T-helper 22 cell (primary cell): ENCODE data around the gene NUBP1.
A peak's percentile ranks its signal among the peaks of the same experiment; 100 is the strongest.
"Not testable (repeated sequence)": the region's sequence is repeated elsewhere in the genome, so short reads cannot be mapped to it uniquely, and the experiment has no call there.

Experiments
- DNase-seq: peaks from one replicate; pipeline ENCODE4 v3.0.0-alpha.2; 2020; ENCODE audit warnings: low read depth

The NUBP1 gene

DNA sequence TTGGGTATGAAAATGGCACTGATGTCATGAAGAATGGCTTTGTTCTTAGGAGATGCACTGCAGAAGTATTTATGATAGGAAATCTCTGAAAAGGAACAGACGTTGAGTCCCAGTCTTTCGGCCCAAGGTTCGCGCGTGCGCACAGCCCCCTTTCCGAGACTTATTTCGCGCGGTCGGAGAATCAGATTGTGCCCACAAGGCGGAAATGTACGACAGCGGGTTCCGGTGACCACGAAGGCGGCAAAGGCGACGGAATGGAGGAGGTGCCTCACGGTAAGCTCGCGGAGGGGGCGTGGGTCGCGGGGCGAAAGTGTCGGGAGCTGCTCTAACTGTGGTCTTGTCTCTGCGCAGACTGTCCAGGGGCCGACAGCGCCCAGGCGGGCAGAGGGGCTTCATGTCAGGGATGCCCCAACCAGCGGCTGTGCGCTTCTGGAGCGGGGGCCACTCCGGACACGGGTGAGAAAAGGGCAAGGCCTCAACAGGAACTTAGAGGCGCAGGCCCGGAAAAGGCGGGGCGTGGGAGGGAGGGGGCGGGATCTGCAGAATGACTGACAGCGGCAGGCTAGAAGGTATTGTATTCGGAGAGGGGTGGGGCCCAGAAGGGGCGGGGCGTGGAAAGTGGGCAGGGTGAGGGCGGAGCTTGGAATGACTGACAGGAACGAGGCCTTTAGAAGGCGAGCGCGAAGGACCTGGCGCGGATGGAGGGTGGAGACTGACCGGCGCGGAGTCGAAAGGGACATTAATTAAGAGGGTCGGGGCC is at the start of gene NUBP1:
Gene NUBP1, plus strand, starts transcription at position 233 of the 760 bp plus-strand sequence. Its CDS starts 22 bp downstream, at position 255.
- peak; percentile 96 for DNase-seq

DNA sequence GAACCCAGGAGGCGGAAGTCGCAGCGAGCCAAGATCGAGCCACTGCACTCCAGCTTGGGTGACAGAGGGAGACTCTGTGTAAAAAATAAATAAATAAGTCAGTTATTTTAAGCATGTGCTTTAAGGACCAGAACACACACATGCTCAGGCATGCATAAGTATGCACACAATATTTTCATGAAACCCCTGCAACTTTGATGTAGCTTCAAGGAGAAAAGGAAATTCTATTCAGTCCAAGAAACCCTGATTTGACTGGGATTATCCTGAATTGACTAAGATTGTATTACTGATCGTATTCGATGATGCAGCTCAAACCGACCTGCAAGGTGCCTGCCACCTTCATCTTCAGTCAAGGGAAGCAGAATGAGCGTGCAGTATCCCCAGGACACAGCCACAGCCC is 49.8 kb upstream of the NUBP1 start:
- DNase-seq = no peak

DNA sequence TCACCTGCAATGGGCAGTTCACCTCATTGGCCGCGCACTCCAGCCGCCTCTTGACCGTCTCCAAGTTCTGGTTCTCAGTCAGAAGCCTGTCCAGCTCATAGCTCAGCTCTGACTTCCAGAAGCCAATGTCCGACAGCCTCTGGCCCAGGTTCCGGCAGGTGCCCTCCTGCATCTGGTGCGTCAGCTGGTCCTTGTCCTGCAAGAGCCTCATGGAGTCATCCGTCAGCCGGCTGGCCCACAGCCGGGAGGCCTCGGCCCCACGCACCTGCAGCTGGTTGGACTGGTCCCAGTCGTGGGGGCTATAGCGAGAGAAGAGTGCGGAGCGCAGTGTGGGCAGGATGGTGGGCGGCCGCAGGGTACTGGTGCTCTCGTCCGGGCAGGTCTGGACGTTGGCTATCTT is 49.3 kb upstream of the NUBP1 start:
- DNase-seq = no peak

DNA sequence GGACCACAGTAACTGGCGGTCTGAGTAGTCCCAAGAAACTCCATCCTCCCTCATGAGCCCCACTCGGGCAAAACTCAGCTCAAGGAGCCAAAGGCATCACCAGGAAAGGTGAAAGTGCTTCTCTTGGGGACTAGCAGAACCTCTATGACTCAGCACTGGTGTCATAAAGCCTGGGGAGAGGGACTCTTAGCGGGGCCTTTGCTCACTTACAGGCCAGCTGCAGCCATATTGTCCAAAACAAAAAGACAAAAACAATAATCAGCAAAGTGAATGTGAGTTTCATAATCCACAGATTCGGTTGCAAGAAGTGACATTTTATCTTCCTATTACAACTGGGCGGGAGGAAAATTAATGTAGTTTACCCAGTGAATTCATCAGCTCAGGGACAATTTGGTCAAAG is 48.8 kb upstream of the NUBP1 start, which contains the start of gene TEKT5:
Gene TEKT5, minus strand, starts transcription at position 101 of the 400 bp plus-strand sequence. Its CDS starts 57 bp downstream, at position 44.
- DNase-seq = no peak

DNA sequence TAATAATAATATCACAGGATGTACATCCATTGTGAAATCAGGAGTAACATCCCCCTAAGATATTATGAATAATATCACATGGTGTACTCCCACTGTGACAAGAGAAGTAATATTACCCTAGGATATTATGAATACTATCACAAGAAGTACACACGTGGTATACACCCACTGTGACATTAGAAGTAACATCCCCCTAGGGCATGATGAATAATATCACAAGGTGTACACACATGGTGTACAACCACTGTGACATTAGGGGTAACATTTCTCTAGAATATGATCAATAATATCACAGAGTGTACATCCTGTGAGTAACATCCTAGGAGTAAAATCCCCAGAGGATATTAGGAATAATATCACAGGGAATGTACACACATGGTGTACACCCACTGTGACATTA is 43.9 kb upstream of the NUBP1 start:
- DNase-seq = no peak

- no peak for DNase-seq
These were observed 34.7 kb upstream of the NUBP1 start for GRCh38 chr16:10708969-10709368.

DNA sequence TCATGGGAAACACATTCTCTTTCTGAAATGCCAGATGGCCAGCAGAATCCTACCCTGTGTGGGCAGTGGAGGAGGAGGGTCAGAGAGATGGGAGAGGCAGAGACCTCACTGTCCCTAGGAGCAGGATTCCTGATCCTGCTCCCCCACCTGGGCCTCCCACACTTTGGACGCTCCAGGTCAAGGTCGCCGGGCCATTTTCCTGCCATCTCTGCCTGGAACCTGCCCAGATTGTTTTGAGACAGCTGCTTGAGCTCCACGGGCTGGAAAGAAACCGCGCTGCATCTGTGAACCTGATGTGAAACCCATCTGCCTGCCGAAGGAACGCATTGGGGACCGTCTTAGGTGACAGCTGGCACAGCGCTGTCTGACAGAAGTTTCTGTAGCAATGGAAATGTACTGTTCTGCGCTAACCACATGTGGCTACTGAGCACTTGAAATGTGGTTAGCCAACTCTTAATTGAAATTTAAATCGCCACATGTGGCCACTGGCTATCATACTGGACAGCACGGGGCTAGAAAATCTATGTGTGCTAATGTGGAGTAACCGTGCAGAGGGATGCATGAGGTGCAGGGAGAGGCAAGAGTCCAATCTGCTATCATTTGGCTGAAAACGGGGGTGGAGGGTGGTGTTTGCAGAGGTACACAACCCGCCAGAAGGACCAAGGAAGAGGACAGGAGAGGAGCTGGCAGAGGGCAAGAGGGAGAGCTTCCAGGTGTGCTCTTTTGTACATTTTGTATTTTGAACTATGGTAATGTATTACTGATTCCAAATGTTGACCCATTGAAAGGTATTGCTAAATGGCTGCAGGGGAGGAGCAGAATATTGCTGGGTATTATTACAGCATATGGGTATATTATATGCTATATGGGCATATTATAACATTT is 15.4 kb upstream of the NUBP1 start:
- DNase-seq = no peak

- DNase-seq = no peak
These were observed 14.3 kb upstream of the NUBP1 start for GRCh38 chr16:10729104-10730048.

DNA sequence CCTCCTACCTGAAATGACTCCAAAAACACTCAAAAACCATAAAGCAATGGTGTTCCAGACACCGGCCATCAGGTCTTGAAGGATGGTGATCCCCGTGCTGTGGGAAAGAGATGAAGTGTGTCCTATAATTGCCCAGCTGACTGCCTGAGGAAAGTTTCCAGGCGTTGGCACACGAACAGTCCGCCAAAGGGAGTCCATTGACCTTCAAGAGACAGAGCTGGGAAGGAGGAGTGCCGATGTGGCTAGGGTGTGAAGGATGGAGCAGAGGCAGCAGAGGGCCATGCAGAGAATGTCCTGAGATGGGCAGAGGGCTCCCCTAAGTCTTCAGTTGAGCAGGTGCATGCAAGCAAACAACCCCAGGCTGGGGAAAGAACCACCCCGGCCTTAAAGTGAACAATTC is 11.9 kb upstream of the NUBP1 start:
- DNase-seq = no peak

GRCh38 chr16:10737068-10737625 is 6.5 kb upstream of the NUBP1 start:
- DNase-seq = peak; percentile 42

- peak; percentile 21 for DNase-seq
These were observed 5.2 kb upstream of the NUBP1 start for GRCh38 chr16:10738231-10739077.

DNA sequence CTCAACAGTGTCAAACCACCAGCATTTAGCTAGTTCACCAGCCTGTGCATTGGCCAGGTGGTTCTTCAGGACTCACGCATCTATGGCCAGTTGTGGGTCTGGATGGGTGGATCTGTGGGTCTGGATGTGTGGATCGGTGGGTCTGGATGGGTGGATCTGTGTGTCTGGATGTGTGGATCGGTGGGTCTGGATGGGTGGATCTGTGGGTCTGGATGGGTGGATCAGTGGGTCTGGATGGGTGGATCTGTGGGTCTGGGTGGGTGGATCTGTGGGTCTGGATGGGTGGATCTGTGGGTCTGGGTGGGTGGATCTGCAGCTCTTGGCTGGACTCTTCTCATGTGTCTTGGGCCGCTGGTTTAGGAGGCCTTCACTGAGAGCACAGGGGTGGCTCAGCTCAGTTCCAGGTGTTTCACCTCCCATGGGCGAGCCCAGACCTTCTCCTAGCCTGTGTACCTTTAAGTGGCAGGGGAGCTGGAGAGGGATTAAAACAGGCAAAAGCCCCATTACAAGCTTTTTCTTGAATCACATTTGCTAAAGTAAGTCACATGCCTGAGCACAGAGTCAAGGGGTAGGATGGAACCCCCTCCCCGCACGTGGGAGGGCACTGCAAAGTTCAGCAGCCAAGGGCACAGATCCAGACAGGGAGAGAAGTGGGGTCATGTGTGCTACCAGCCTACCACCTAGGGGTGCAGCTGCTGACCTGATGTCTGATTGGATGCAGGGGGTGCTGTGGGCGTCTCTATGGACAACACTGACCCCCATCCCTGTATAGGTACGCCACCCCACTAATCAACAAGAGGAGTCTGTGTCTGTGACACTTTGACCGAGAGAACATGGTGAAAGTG is 3.4 kb upstream of the NUBP1 start:
- no peak for DNase-seq

- DNase-seq = no peak
These were observed 2.8 kb upstream of the NUBP1 start for GRCh38 chr16:10740845-10741208.

- DNase-seq = not testable (repeated sequence)
These were observed 2.4 kb upstream of the NUBP1 start for GRCh38 chr16:10741249-10741648.

GRCh38 chr16:10741844-10742243 is 1.8 kb upstream of the NUBP1 start:
- DNase-seq = no peak

- no peak for DNase-seq
These were observed 424 bp upstream of the NUBP1 start for GRCh38 chr16:10743227-10743609.

DNA sequence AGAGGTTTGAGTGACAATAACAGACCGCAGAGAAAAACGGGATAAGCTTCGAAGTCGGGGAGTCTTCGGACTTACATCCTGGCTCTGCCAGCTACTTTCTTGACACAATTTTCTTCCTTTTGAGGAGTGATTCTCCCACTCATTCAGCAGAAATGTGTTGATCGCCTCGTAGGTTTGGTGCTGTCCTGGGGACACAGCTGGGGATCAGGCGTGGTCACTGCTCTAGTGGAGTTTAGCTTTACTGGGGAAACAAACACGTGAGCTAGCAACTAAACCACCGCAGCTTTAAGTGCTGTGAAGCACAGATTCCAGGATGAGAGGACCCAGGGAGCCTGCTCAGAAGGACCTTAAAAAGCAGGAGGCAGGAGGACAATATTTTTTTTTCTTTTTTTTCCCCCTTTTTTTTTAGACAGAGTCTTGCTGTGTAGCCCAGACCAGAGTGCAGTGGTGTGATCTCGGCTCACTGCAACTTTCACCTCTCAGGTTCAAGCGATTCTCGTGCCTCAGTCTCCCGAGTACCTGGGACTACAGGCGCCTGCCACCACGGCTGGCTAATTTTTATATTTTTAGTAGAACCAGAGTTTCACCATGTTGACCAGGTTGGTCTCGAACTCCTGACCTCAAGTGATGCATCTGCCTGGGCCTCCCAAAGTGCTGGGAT is 858 bp downstream of the NUBP1 start:
- DNase-seq = no peak

- no peak for DNase-seq
These were observed 2.2 kb downstream of the NUBP1 start for GRCh38 chr16:10745841-10746240.

GRCh38 chr16:10750793-10751192 is 7.2 kb downstream of the NUBP1 start:
- no peak for DNase-seq
